Measurements from ENCODE around the gene CEBPB.
"Not testable (repeated sequence)": the region's sequence is repeated elsewhere in the genome, so short reads cannot be mapped to it uniquely, and the experiment has no call there.

CEBPB gene

DNA sequence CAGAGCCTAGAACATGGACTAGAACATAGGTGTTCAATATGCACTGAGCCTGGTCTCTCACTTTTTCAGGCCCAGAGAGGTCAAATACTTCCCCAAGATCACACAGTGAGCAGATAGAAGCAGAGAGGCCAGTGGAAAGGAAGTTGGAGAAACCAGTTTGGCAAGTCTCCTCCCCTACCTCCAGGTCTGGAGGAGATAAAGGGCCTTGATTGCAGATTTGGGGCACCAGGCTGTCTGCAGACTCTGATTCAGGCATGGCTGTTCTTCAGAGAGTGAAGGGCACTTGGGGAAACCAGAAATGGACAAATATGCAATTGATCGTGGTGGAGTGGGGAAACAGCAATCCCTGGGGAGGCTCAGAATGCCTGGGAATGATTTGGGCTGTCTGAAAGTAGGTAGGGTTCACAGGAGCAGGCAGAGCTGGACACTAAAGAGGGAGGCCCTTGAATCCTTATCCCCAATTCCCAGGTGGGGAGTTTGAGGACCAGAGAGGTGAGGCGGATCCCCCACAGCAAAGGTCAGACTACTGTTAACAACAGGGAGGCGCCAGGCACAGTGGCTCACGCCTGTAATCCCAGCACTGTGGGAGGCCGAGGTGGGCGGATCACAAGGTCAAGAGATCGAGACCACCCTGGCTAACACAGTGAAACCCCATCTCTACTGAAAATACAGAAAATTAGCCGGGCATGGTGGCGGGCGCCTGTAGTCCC is 39.4 kb upstream of the CEBPB start:
- Histone ChIP-seq H3K4me1 (ENCODE audit: control insufficient read depth in 1 of 2, insufficient read depth in 2 of 2, low read length in 2 of 2) (peaks cover 19 to 44% of the 10 kb centered on the region in 2 donors), H3K4me3 (ENCODE audit: low read depth in 1 of 2, low read length in 2 of 2) (peak overlapping the region in 1 of 2 donors; percentile 13), H3K27ac (ENCODE audit: low read length) (peak overlapping the region; percentile 2)

DNA sequence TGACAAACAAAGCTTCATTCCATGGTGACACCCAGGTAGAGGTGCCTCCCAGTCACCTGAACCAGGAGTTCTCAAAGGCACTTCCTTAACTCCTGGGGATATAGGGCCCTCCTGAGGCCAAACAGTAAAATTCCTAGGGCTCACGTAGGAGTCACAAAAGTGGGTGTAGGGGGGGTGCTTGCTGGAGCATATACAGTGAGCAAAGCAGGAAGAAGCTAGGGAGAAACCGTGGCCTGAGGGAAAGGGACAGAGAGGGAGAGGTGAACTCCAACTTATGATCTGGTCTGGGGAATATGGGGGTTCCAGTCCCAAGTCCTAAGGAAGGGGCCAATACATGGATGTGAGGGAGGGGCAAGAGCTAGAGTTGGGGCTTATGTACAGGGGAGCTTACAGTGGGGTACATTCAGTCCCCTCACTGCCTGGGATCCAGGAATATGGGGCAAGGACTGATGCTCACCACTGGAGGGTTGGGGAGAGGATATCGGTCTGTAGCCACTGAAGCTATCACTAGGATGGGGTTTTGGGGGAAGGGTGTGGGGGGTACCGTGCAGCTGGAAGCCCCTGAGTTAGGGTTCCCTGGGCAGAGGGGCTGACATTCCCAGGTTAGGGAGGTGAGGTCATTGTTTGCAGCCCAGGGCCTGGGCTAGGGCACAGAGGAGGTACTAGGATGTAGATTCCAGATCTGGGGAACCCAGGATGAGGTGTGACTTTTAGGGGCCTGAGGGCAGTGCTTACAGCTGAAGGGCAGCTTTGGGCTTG is 38.1 kb upstream of the CEBPB start:
- no peaks in the 10 kb centered on the region for H3K27me3 ChIP-seq (ENCODE audit: low read depth, low read length)
- peak overlapping the region; percentile 81 to 92 for H3K4me3 ChIP-seq (ENCODE audit: low read depth in 1 of 2, low read length in 2 of 2)
- H3K4me1 ChIP-seq (ENCODE audit: control insufficient read depth in 1 of 2, insufficient read depth in 2 of 2, low read length in 2 of 2) = peaks cover 11 to 42% of the 10 kb centered on the region in 2 donors
- peak overlapping the region; percentile 77 for H3K27ac ChIP-seq (ENCODE audit: low read length)
- peaks cover 0 to 10% of the 10 kb centered on the region in 2 donors for H3K36me3 ChIP-seq (ENCODE audit: control insufficient read depth in 1 of 2, insufficient read depth in 2 of 2, low read length in 2 of 2)
- no peaks in the 10 kb centered on the region for H3K9me3 ChIP-seq (ENCODE audit: control insufficient read depth in 1 of 2, low read length in 2 of 2)

More for the DNA sequence above, 39.4 kb upstream of the CEBPB start:
- Histone ChIP-seq H3K27me3 (ENCODE audit: low read depth, low read length) (no peaks in the 10 kb centered on the region), H3K9me3 (ENCODE audit: control insufficient read depth in 1 of 2, low read length in 2 of 2) (no peaks in the 10 kb centered on the region), H3K36me3 (ENCODE audit: control insufficient read depth in 1 of 2, insufficient read depth in 2 of 2, low read length in 2 of 2) (peaks cover 0 to 10% of the 10 kb centered on the region in 2 donors)

DNA sequence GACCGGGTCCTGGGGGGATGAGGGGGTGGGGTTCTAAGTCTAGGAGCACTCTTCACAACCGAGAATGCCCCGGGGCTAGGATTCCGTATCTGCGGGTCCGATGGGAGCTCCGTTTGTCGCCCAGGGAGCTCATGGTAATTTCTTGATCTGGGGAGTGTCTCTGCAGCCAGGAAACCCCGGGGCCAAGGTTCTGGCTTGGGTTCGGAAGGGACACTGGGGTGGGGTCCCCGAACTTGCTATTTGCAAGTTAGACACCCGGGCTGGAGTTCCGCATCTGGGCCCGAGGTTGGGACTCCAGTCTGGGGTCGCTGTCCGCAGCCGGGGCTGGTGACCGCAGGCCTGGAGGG is 37.5 kb upstream of the CEBPB start:
- Histone ChIP-seq H3K27me3 (ENCODE audit: low read depth, low read length) (no peaks in the 10 kb centered on the region), H3K36me3 (ENCODE audit: control insufficient read depth in 1 of 2, insufficient read depth in 2 of 2, low read length in 2 of 2) (peaks cover 0 to 8% of the 10 kb centered on the region in 2 donors), H3K27ac (ENCODE audit: low read length) (peak overlapping the region; percentile 77), H3K9me3 (ENCODE audit: control insufficient read depth in 1 of 2, low read length in 2 of 2) (no peaks in the 10 kb centered on the region), H3K4me1 (ENCODE audit: control insufficient read depth in 1 of 2, insufficient read depth in 2 of 2, low read length in 2 of 2) (peaks cover 11 to 42% of the 10 kb centered on the region in 2 donors), H3K4me3 (ENCODE audit: low read depth in 1 of 2, low read length in 2 of 2) (peak overlapping the region; percentile 81 to 92)

DNA sequence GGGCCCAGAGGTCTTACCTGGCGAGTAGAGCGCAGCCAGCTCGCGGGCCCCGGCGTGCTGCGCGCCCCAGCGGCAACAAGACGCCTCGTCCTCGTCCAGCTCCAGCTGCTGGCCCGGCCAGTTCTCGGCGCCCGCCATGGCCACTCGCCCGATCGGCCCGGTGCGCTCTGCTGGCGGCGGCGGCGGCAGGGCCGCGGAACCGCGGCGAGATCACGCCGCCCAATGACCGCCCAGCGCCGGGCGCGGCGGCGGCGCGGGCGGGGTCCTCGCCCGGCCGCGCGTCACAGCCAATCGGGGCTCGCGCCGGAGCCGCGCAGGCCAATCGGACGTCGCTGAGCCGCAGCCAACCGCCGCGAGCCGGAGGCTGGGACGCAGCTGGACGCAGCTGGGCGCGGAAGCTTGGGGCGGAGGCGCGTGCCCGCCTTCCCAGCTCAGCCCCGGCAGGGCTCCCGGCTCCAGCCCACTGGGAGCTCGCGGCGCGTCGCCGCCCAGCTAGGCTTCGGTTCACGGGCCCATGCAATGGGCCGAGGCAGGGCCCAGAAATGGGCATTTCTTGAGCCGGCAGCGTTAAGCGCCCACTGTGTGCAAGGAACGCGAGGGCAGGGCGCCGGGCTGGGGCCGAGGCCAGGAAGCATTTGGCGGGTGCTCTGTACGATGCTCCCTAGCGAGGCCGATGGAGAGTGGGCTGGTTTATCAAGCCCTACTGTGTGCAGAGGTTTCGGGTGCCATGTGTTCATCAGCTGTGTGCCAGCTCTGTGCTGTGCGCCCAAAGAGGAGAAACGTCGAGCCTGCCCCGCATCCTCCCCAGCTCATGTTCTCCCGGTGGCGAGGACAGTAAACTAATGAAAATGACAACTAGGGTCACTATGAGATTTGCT is 36.9 kb upstream of the CEBPB start, which contains the start of gene PEDS1:
Gene PEDS1 (minus strand): TSS at position 224 of the 878 bp plus-strand sequence. CDS start 86 bp downstream, at position 138.
- Histone ChIP-seq H3K36me3 (ENCODE audit: control insufficient read depth in 1 of 2, insufficient read depth in 2 of 2, low read length in 2 of 2) (peaks cover 0 to 2% of the 10 kb centered on the region in 2 donors), H3K9me3 (ENCODE audit: control insufficient read depth in 1 of 2, low read length in 2 of 2) (no peaks in the 10 kb centered on the region), H3K4me1 (ENCODE audit: control insufficient read depth in 1 of 2, insufficient read depth in 2 of 2, low read length in 2 of 2) (peaks cover 11 to 42% of the 10 kb centered on the region in 2 donors), H3K4me3 (ENCODE audit: low read depth in 1 of 2, low read length in 2 of 2) (peak within 1 kb of the TSS; percentile 81 to 92), H3K27ac (ENCODE audit: low read length) (peak within 1 kb of the TSS; percentile 77), H3K27me3 (ENCODE audit: low read depth, low read length) (no peaks in the 10 kb centered on the region)

DNA sequence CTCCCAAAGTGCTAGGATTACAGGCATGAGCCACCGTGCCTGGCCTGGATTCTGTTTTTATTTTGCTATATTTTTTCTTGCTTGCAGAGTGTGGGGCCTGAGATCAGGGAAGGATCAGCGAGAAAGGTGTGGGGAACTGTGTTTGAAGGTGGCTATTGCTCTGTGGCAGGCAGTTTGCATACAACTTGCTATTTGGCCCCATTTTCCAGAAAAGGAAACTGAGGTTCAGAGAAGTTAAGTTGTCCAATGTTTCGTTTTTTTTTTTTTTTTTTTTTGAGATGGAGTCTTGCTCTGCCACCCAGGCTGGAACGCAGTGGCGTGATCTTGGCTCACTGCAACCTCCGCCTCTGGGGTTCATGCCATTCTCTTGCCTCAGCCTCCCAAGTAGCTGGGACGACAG is 29.1 kb upstream of the CEBPB start:
- not testable (repeated sequence) for H3K36me3 ChIP-seq (ENCODE audit: control insufficient read depth in 1 of 2, insufficient read depth in 2 of 2, low read length in 2 of 2); H3K4me3 ChIP-seq (ENCODE audit: low read depth in 1 of 2, low read length in 2 of 2); H3K27ac ChIP-seq (ENCODE audit: low read length)

DNA sequence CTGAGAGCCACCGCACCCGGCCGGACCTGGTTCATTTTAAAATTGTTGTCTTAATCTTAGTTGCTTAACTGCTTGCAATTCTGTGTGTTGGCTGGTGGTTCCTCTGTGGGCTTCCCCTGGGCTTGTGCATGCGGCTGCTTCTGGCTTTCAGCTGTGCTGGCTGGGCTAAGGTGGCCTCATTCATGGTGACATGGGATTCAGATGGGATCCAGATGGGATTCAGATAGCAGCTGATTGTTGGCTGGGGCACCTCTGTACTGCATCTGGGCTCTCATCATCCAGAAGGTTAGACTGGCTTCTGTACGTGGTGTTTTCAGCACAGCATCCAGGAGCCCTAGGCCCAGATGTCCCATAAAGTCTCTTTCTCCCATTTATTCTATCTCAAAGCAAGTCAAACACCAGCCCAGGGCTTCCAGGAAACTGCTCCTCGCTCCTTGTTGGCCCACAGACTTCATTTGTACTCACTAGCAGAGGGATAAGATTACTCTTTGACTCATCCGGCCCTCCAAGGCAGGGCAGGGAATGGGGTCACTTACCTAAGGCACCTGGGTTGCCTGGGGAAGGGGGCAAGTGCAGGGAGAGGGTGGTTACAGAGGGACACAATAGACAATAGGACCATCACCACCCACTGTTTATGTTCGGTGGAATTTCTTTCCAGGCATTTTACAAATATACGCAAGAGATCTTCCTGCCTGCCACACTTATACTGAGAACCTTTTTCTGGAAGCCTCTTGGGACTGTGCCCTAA is 26.9 kb upstream of the CEBPB start:
- Histone ChIP-seq H3K27ac (ENCODE audit: low read length) (peak overlapping the region; percentile 33), H3K36me3 (ENCODE audit: control insufficient read depth in 1 of 2, insufficient read depth in 2 of 2, low read length in 2 of 2) (no peaks in the 10 kb centered on the region), H3K4me3 (ENCODE audit: low read depth in 1 of 2, low read length in 2 of 2) (no peak overlapping the region), H3K27me3 (ENCODE audit: low read depth, low read length) (no peaks in the 10 kb centered on the region), H3K9me3 (ENCODE audit: control insufficient read depth in 1 of 2, low read length in 2 of 2) (no peaks in the 10 kb centered on the region), H3K4me1 (ENCODE audit: control insufficient read depth in 1 of 2, insufficient read depth in 2 of 2, low read length in 2 of 2) (peaks cover 0 to 5% of the 10 kb centered on the region in 2 donors)

More for the DNA sequence above, 29.1 kb upstream of the CEBPB start:
- H3K27me3 ChIP-seq (ENCODE audit: low read depth, low read length); H3K9me3 ChIP-seq (ENCODE audit: control insufficient read depth in 1 of 2, low read length in 2 of 2); H3K4me1 ChIP-seq (ENCODE audit: control insufficient read depth in 1 of 2, insufficient read depth in 2 of 2, low read length in 2 of 2): not testable (repeated sequence)

DNA sequence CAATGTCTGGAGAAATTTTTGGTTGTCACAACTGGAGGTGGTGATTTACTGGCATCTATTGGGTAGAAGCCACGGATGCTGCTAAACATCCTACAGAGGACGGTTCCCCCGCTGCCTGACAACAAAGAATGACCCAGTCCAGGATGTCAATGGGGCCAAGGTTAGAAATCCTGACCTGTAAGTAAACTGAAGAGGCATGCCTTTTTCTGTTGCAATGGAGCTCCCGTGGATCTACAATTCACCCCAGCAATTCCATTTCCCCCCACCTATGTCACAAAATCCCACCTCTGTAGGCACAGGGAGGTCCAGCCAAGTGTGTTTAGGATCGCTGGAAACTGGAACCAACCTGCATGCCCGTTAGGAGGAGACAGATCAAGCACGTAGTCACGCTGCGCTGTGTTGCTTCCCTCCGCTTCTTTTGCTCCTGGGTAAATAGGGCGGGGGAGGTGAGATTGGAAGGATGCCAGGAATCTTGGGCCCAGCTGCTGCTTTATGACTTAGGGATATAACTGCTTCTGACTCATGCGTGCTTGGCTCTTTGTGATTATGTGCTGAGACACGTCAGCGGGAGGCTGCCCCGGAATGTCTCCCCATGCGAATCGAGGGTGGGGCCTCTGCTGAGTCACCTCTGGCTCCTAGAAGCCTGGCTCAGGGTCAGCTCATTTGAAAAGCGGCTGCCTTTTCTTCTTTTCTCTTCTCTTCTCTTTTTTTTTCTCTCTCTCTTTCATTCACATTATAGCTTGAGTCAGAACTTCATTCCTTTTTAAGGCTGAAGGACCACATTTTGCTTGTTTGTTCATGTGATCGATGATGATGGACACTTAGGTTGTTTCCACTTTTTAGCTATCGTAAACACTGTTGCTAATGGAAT is 24.7 kb upstream of the CEBPB start:
- peak overlapping the region; percentile 27 to 49 for H3K4me3 ChIP-seq (ENCODE audit: low read depth in 1 of 2, low read length in 2 of 2)
- H3K4me1 ChIP-seq (ENCODE audit: control insufficient read depth in 1 of 2, insufficient read depth in 2 of 2, low read length in 2 of 2) = peaks cover 0 to 9% of the 10 kb centered on the region in 2 donors
- peak overlapping the region; percentile 86 for H3K27ac ChIP-seq (ENCODE audit: low read length)
- H3K36me3 ChIP-seq (ENCODE audit: control insufficient read depth in 1 of 2, insufficient read depth in 2 of 2, low read length in 2 of 2) = no peaks in the 10 kb centered on the region
- H3K9me3 ChIP-seq (ENCODE audit: control insufficient read depth in 1 of 2, low read length in 2 of 2) = no peaks in the 10 kb centered on the region
- H3K27me3 ChIP-seq (ENCODE audit: low read depth, low read length) = no peaks in the 10 kb centered on the region

DNA sequence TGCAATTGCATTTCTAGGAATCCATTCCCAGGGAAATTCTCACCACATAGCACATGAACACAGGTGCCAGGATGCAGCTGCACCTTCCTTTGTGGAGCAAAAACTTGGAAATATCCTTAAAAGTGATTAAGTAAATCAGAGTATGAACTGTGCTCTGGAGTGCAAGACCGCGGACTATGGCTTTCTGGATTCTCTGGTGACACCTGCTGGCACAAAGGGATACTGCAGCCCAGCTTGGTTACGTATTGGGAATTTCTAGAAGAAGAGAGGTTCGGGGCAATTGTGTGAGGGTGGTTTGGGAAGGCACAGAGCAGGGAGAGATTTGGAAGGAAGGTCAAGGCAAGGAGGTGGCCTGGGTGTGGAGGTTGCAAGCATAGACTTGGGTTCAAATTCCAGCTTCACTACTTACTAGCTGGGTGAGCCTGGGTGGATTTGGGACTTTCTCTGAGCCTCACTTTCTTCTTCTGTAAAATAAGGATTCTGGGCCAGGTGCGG is 21.3 kb upstream of the CEBPB start:
- Histone ChIP-seq H3K4me1 (ENCODE audit: control insufficient read depth in 1 of 2, insufficient read depth in 2 of 2, low read length in 2 of 2) (peaks cover 0 to 26% of the 10 kb centered on the region in 2 donors), H3K9me3 (ENCODE audit: control insufficient read depth in 1 of 2, low read length in 2 of 2) (no peaks in the 10 kb centered on the region), H3K36me3 (ENCODE audit: control insufficient read depth in 1 of 2, insufficient read depth in 2 of 2, low read length in 2 of 2) (no peaks in the 10 kb centered on the region), H3K27ac (ENCODE audit: low read length) (no peak overlapping the region), H3K27me3 (ENCODE audit: low read depth, low read length) (no peaks in the 10 kb centered on the region), H3K4me3 (ENCODE audit: low read depth in 1 of 2, low read length in 2 of 2) (no peak overlapping the region)

DNA sequence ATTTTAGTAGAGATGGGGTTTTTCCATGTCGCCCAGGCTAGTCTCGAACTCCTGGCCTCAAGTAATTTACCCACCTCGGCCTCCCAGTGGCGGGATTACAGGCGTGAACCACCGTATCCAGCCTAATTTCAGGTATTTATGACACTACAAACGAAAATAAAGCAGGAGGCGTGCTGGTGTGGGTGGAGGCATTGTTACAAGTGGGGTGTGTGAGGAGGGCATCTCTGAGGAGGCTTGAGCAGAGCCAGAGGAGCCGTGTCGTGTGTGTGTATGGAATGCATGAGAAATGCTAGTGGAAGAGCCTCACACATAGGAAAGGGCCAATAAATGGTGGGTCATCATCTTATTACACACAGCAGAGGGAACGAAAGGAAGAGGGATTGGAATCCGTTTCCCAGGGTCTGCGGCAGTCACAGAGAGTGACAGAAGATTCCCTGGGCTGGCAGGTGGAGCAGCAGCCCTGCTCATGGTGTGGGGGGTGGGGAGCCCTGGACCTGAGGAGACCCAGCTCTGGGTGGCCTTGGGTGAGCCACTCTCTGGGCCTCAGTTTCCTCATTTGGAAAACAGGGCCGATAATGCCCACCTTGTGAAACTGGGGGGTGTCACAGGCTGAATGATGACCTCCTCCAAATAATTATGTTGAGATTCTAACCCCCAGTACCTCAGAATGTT is 19.9 kb upstream of the CEBPB start:
- Histone ChIP-seq H3K36me3 (ENCODE audit: control insufficient read depth in 1 of 2, insufficient read depth in 2 of 2, low read length in 2 of 2) (no peaks in the 10 kb centered on the region), H3K4me3 (ENCODE audit: low read depth in 1 of 2, low read length in 2 of 2) (no peak overlapping the region), H3K4me1 (ENCODE audit: control insufficient read depth in 1 of 2, insufficient read depth in 2 of 2, low read length in 2 of 2) (peaks cover 0 to 23% of the 10 kb centered on the region in 2 donors), H3K27ac (ENCODE audit: low read length) (no peak overlapping the region), H3K27me3 (ENCODE audit: low read depth, low read length) (no peaks in the 10 kb centered on the region), H3K9me3 (ENCODE audit: control insufficient read depth in 1 of 2, low read length in 2 of 2) (no peaks in the 10 kb centered on the region)

Measured in muscle layer of duodenum (tissue), 2 donors.